Measurements from ENCODE around the gene GPR176.
A peak's percentile ranks its signal among the peaks of the same experiment; 100 is the strongest.

Gene GPR176

DNA sequence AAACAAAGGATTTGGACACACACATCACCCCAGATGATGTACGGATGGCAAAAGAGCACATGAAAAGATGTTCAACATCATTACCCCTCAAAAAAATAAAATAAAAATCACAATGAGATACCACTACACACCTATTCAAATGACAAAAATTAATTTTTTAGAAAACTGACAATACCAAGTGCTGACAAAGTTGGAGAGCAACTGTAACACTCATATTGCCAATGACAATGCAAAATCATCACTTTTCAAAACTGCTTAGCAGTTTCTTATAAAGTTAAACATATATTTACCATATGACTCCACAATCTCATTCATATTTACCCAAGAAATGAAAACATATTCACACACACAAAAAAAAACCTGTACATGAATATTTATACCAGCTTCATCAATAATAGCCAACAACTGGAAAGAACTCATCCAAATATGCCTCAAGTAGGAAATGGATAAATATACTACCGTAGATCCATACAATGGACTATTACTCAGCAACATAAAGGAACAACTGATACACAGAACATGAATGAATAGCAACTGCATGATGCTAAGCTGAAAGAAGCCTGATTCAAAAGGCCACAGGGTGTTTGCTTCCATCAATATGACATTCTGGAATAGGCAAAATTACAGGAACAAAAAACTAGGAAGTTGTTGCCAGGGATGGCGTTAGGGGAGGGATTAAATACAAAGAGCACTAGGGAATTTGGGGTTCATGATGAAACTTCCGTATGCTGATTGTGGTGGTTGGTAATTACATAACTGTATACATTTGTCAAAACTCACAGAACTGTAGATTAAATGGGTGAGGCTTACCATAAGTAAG is 138.7 kb downstream of the GPR176 start:
- Histone ChIP-seq H3K4me1 (ENCODE audit: control extremely low read depth in 1 of 4, control insufficient read depth in 4 of 4, insufficient read depth in 4 of 4, low read length in 3 of 4) (peaks cover 28 to 60% (median 40%) of the 10 kb centered on the region in 4 experiments), H3K27me3 (replicated peaks in 2 of 5; ENCODE audit: control insufficient read depth in 4 of 5, insufficient read depth in 5 of 5, low read length in 4 of 5) (no peaks in the 10 kb centered on the region), H3K27ac (ENCODE audit: insufficient read depth in 1 of 2, low read depth in 1 of 2, low read length in 2 of 2, poor library complexity in 1 of 2, severe bottlenecking in 2 of 2) (peak overlapping the region in 1 of 2 experiments; percentile 56), H3K4me3 (ENCODE audit: control insufficient read depth in 1 of 7, extremely low read depth in 1 of 7, insufficient read depth in 4 of 7, low read depth in 2 of 7, low read length in 6 of 7) (peak overlapping the region in 4 of 7 experiments; percentile 69 to 96 (median 88)), H3K9me3 (ENCODE audit: control extremely low read depth in 1 of 5, control insufficient read depth in 4 of 5, insufficient read depth in 2 of 5, low read depth in 1 of 5, low read length in 4 of 5) (no peaks in the 10 kb centered on the region), H3K36me3 (ENCODE audit: control insufficient read depth in 4 of 4, insufficient read depth in 4 of 4, low read length in 3 of 4) (peaks cover 0 to 5% (median under 1%) of the 10 kb centered on the region in 4 experiments)
- no peak for DNase-seq
- ChIA-PET POLR2A (no interaction called here), CTCF (no interaction called here)
- WGBS (ENCODE audit: insufficient coverage) = 100% methylated on average over 1 of the region's 4 CpGs

DNA sequence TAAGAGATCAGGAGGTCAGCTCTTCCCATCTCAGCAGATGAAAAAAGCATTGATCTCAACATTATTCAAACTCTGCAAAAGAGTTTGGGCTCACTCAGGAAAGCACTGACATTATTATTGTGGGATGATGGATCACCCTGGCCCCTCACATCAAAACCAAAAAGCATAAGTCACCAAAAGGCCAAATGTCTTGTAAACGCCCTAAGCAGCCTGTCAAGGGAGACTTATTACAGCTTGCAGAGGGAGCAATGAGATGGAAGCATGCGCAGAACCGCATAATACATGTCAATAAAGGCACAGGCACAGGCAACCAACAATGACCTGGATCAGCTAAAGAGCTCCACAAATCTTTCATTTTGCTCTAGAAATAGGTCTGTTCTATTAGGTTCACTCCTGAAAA is 142.0 kb downstream of the GPR176 start:
- DNase-seq = peak in 1 of 3 donors; percentile 57
- POLR2A ChIA-PET = no interaction called here

DNA sequence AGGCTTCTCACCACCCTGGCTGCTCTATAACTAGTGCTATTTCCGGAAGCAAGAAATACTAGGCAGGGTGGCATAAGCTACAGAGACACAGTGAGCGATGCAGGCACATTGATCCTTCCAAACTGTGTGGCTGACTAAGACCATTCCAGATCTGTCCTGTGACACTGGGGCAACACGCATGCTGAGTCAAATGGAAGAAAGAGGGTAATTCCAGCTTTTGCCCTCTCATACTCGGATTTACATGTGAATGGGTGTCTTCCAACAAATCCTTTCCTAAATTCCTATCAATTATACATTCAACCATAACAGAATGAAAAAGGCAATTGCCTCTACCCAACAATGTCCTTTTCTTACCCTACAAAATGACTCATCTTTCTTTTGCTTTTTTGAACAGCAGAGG is 142.6 kb downstream of the GPR176 start:
- DNase-seq = no peak
- Histone ChIP-seq H3K9me3 (ENCODE audit: control extremely low read depth in 1 of 5, control insufficient read depth in 4 of 5, insufficient read depth in 2 of 5, low read depth in 1 of 5, low read length in 4 of 5) (no peaks in the 10 kb centered on the region), H3K27me3 (replicated peaks in 2 of 5; ENCODE audit: control insufficient read depth in 4 of 5, insufficient read depth in 5 of 5, low read length in 4 of 5) (no peaks in the 10 kb centered on the region), H3K4me1 (ENCODE audit: control extremely low read depth in 1 of 4, control insufficient read depth in 4 of 4, insufficient read depth in 4 of 4, low read length in 3 of 4) (peaks cover 24 to 58% (median 36%) of the 10 kb centered on the region in 4 experiments), H3K27ac (ENCODE audit: insufficient read depth in 1 of 2, low read depth in 1 of 2, low read length in 2 of 2, poor library complexity in 1 of 2, severe bottlenecking in 2 of 2) (no peak overlapping the region), H3K36me3 (ENCODE audit: control insufficient read depth in 4 of 4, insufficient read depth in 4 of 4, low read length in 3 of 4) (no peaks in the 10 kb centered on the region), H3K4me3 (ENCODE audit: control insufficient read depth in 1 of 7, extremely low read depth in 1 of 7, insufficient read depth in 4 of 7, low read depth in 2 of 7, low read length in 6 of 7) (no peak overlapping the region)
- ChIA-PET POLR2A (no interaction called here), CTCF (interaction anchor here (1.3 kb wide), 1 partner anchor 10 kb away, joined by 3 read pairs; no protein-coding TSS in a partner anchor)
- WGBS (ENCODE audit: insufficient coverage) = 76% methylated on average over 3 of the region's 4 CpGs

More for the DNA sequence above, 142.0 kb downstream of the GPR176 start:
- Histone ChIP-seq H3K4me1 (ENCODE audit: control extremely low read depth in 1 of 4, control insufficient read depth in 4 of 4, insufficient read depth in 4 of 4, low read length in 3 of 4) (peaks cover 24 to 60% (median 36%) of the 10 kb centered on the region in 4 experiments), H3K36me3 (ENCODE audit: control insufficient read depth in 4 of 4, insufficient read depth in 4 of 4, low read length in 3 of 4) (no peaks in the 10 kb centered on the region), H3K27ac (ENCODE audit: insufficient read depth in 1 of 2, low read depth in 1 of 2, low read length in 2 of 2, poor library complexity in 1 of 2, severe bottlenecking in 2 of 2) (no peak overlapping the region), H3K9me3 (ENCODE audit: control extremely low read depth in 1 of 5, control insufficient read depth in 4 of 5, insufficient read depth in 2 of 5, low read depth in 1 of 5, low read length in 4 of 5) (no peaks in the 10 kb centered on the region), H3K27me3 (replicated peaks in 2 of 5; ENCODE audit: control insufficient read depth in 4 of 5, insufficient read depth in 5 of 5, low read length in 4 of 5) (no peaks in the 10 kb centered on the region), H3K4me3 (ENCODE audit: control insufficient read depth in 1 of 7, extremely low read depth in 1 of 7, insufficient read depth in 4 of 7, low read depth in 2 of 7, low read length in 6 of 7) (peak overlapping the region in 2 of 7 experiments; percentile 16 to 28)
- CTCF ChIA-PET = interaction anchor here (1.3 kb wide), 1 partner anchor 10 kb away, joined by 3 read pairs; no protein-coding TSS in a partner anchor
- 20% methylated on average over 2 of the region's 3 CpGs for WGBS (ENCODE audit: insufficient coverage)

DNA sequence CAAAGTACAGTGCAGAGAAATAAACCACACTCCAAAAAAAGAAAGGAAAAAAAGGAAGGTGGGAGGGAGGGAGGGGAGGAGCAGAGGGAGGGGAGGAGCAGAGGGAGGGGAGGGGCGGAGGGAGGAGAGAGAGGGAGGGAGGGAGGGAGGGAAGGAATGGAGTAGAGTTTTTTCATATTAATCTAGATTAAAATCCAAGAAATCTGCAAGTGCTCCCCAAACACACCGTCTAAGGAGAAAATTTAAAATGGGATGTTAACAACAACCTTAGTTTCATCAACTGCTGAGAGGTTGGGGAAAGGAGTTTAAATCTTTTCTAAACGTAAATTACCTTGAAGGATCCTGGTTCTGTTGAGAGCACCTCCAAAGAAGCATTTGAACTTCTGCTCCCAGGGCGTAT is 144.0 kb downstream of the GPR176 start:
- CTCF ChIA-PET = interaction anchor here (1.0 kb wide), 1 partner anchor 1068 kb away, joined by 3 read pairs; no protein-coding TSS in a partner anchor
- DNase-seq = no peak
- WGBS (ENCODE audit: insufficient coverage) = 57% methylated on average over 1 of the region's 4 CpGs
- Histone ChIP-seq H3K36me3 (ENCODE audit: control insufficient read depth in 4 of 4, insufficient read depth in 4 of 4, low read length in 3 of 4) (no peaks in the 10 kb centered on the region), H3K9me3 (ENCODE audit: control extremely low read depth in 1 of 5, control insufficient read depth in 4 of 5, insufficient read depth in 2 of 5, low read depth in 1 of 5, low read length in 4 of 5) (no peaks in the 10 kb centered on the region), H3K27me3 (replicated peaks in 2 of 5; ENCODE audit: control insufficient read depth in 4 of 5, insufficient read depth in 5 of 5, low read length in 4 of 5) (no peaks in the 10 kb centered on the region), H3K27ac (ENCODE audit: insufficient read depth in 1 of 2, low read depth in 1 of 2, low read length in 2 of 2, poor library complexity in 1 of 2, severe bottlenecking in 2 of 2) (no peak overlapping the region), H3K4me3 (ENCODE audit: control insufficient read depth in 1 of 7, extremely low read depth in 1 of 7, insufficient read depth in 4 of 7, low read depth in 2 of 7, low read length in 6 of 7) (no peak overlapping the region), H3K4me1 (ENCODE audit: control extremely low read depth in 1 of 4, control insufficient read depth in 4 of 4, insufficient read depth in 4 of 4, low read length in 3 of 4) (peaks cover 19 to 60% (median 32%) of the 10 kb centered on the region in 4 experiments)
- POLR2A ChIA-PET = no interaction called here

- no peaks in the 10 kb centered on the region for H3K27me3 ChIP-seq (replicated peaks in 2 of 5; ENCODE audit: control insufficient read depth in 4 of 5, insufficient read depth in 5 of 5, low read length in 4 of 5)
- H3K4me3 ChIP-seq (ENCODE audit: control insufficient read depth in 1 of 7, extremely low read depth in 1 of 7, insufficient read depth in 4 of 7, low read depth in 2 of 7, low read length in 6 of 7) = peak overlapping the region in 4 of 7 experiments; percentile 33 to 50 (median 42)
- 0% methylated on average over 3 of the region's 3 CpGs for WGBS (ENCODE audit: insufficient coverage)
- H3K4me1 ChIP-seq (ENCODE audit: control extremely low read depth in 1 of 4, control insufficient read depth in 4 of 4, insufficient read depth in 4 of 4, low read length in 3 of 4) = peaks cover 19 to 63% (median 32%) of the 10 kb centered on the region in 4 experiments
- DNase-seq = peak; percentile 65 to 97 (median 93)
- no peaks in the 10 kb centered on the region for H3K36me3 ChIP-seq (ENCODE audit: control insufficient read depth in 4 of 4, insufficient read depth in 4 of 4, low read length in 3 of 4)
- peak overlapping the region in 1 of 2 experiments; percentile 25 for H3K27ac ChIP-seq (ENCODE audit: insufficient read depth in 1 of 2, low read depth in 1 of 2, low read length in 2 of 2, poor library complexity in 1 of 2, severe bottlenecking in 2 of 2)
- CTCF ChIA-PET = interaction anchor here (1.8 to 3.9 kb wide), 2 partner anchors 14 to 18 kb away, joined by 5 to 20 read pairs; no protein-coding TSS in a partner anchor
- POLR2A ChIA-PET = interaction anchor here (0.7 kb wide), 1 partner anchor 314 kb away, joined by 3 read pairs; no protein-coding TSS in a partner anchor
- no peaks in the 10 kb centered on the region for H3K9me3 ChIP-seq (ENCODE audit: control extremely low read depth in 1 of 5, control insufficient read depth in 4 of 5, insufficient read depth in 2 of 5, low read depth in 1 of 5, low read length in 4 of 5)
Measured at GRCh38 chr15:39774688-39775267, 145.3 kb downstream of the GPR176 start.

DNA sequence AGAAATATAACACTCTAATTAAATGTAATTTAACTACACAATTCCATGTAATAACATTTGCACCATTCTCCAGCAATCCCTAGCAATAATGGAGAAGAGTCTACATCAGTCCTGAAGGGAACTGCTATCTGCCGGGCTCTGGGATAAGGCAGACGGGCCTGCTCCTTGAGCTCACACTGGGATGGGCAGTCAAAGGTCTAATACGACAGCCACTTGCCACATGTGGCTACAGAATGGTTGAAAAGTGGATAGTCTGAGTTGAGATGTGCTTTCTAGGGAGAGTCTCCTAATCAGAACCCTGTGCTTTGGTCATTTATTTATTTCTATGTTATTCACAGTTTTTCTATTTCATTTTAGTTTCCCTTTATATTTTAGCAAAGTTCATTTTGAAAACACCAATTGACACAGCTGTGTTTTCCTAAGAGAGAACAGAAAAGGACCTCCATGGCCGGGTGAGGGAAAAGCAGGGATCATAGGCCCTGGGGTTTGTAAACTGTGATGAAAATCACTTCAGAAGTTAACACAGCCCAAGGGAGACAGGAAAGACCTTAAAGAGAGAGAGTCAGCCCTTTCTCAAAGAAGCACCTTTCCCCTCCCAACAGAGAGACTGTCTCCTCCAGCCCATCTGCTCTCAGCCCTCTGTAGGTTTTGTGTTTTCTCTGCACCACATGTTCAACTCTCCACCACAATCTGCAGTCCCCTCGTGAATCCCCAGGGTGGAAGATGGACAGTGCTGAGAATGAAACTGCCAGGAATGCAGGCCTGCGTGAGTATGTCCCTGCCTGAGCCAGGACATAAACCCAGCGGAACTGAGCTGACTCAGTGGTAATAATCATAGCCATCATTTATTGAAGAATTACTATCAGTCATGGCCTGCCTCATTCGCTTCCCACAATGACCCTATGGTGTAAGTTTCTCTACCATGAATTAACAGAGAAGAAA is 149.0 kb downstream of the GPR176 start:
- H3K4me3 ChIP-seq (ENCODE audit: control insufficient read depth in 1 of 7, extremely low read depth in 1 of 7, insufficient read depth in 4 of 7, low read depth in 2 of 7, low read length in 6 of 7) = peak overlapping the region in 1 of 7 experiments; percentile 46
- no peaks in the 10 kb centered on the region for H3K27me3 ChIP-seq (replicated peaks in 2 of 5; ENCODE audit: control insufficient read depth in 4 of 5, insufficient read depth in 5 of 5, low read length in 4 of 5)
- H3K27ac ChIP-seq (ENCODE audit: insufficient read depth in 1 of 2, low read depth in 1 of 2, low read length in 2 of 2, poor library complexity in 1 of 2, severe bottlenecking in 2 of 2) = peak overlapping the region; percentile 2 to 46
- peaks cover 5 to 30% (median 15%) of the 10 kb centered on the region in 4 experiments for H3K4me1 ChIP-seq (ENCODE audit: control extremely low read depth in 1 of 4, control insufficient read depth in 4 of 4, insufficient read depth in 4 of 4, low read length in 3 of 4)
- ChIA-PET CTCF (interaction anchor here (3.9 kb wide), 1 partner anchor 14 kb away, joined by 20 read pairs; no protein-coding TSS in a partner anchor), POLR2A (no interaction called here)
- no peaks in the 10 kb centered on the region for H3K36me3 ChIP-seq (ENCODE audit: control insufficient read depth in 4 of 4, insufficient read depth in 4 of 4, low read length in 3 of 4)
- 49% methylated on average over 3 of the region's 8 CpGs for WGBS (ENCODE audit: insufficient coverage)
- H3K9me3 ChIP-seq (ENCODE audit: control extremely low read depth in 1 of 5, control insufficient read depth in 4 of 5, insufficient read depth in 2 of 5, low read depth in 1 of 5, low read length in 4 of 5) = no peaks in the 10 kb centered on the region
- peak in 1 of 3 donors; percentile 40 for DNase-seq

All from common myeloid progenitor, CD34-positive (primary cell).